HG02588 (cell line): Measurements from ENCODE around the gene GOLT1A.

ENCODE experiments used
- ATAC-seq: cut with Tn5 transposase; IDR thresholded peaks from one replicate; pipeline ENCODE4 v1.9.1; 2021; ENCODE audit warnings: mild to moderate bottlenecking, moderate library complexity; ENCODE audit not compliant: unreplicated experiment

GOLT1A gene

GRCh38 chr1:204162494-204163074, 51.2 kb downstream of the GOLT1A start:
- ATAC-seq: no peak

DNA sequence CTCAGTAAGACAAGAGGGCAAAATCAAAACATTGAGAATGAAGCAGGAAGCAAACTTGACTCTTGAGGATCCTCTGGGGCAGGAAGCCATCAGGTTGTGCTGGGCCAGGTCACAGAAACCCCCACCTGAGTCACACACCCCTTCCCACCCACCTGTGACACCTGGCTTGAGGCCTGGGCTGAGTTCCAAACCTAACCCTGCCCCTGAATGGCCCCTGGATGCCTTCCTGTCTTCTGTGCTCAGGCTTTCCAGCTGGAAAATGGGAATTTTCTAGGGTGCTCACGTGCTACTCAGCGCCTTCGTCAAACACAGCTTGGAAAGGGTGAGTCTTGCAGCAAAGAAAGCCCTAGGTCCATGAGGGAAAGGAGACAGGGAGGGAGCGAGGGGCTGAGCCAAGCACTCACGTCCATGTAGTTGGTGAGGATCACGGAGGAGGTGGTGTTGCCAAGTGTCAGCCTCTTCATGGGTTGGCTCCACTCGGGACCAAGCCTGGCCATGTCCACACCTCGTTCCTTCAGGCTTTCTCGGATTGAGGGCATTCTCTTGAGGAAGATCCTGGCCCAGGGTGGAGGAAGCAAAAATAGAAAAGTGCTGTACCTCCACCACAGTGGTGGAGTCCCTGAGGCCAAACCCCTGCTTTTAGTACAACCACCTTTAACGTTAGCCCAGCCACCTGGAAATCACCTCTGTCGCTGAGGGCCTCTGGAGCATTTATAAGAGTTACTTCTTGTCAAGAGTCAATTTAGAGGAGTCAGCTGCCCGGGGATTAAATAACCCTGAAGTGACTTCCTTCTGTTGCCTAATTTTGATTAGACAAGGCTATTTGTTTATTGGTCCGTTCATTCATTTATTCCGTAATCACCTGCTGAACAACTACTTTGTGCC, 51.9 kb downstream of the GOLT1A start:
- no peak for ATAC-seq

GRCh38 chr1:204157962-204158361, 55.8 kb downstream of the GOLT1A start:
- no peak for ATAC-seq

GRCh38 chr1:204155881-204156280, 57.9 kb downstream of the GOLT1A start:
- ATAC-seq: no peak

- ATAC-seq: no peak
Measured at GRCh38 chr1:204154568-204155255, 59.1 kb downstream of the GOLT1A start.

DNA sequence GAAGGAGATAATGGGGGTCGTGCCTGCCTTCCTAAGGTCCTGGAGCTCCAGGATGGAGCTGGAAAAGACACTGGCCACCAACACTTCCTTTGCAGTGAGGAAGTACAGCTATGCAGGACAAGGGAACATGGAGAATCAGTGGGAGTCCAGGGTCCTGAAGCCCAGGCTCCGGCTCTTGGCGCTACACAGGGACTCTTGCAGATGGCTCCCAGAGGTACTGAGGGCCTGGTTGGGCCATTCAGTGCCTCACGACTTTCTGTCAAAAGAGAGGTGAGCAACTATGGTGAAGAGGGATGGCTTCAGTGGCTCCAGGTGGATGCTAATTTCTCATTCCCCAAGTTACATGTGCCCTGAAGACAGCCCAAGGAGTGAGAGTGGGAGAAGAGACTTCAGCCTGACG, 60.1 kb downstream of the GOLT1A start:
- ATAC-seq: no peak

DNA sequence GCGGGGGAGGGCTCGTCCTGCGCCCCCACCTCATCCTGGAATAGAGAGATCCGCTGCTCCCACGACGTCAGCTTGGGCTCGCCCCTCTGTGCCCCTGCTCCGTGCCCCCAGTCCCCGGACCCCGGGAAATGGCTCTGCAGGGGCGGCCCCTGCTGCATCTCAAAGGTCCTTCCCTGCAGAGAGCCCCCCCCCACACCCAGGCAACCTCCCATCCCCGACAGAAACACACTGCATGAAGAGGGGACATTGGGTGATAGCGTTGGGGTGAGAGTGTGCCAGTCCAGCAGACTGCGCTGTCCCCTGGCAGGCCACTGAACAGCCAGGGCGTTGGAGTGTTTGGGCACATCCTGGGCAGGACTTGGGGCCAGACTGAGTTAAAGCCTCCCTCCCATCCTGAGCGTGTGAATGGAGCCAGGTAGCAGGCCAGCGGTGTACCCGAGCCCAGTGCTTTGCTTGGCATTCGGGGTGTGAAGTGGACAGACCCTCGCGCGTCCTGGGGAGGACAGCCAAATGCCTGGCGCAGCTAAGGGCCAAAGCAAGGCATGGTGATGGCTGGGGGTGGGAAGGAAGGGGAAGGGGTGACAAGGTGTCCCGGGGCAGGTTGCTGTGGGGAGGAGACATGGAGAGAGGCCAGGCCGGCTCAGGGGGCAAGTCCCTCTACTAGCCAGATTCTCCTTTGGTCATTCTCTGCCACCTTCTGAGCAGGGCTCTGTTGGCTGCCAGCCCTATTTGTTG, 61.3 kb downstream of the GOLT1A start:
- no peak for ATAC-seq

- ATAC-seq: no peak
Measured at GRCh38 chr1:204151552-204152309, 62.1 kb downstream of the GOLT1A start, which contains the start of gene ETNK2. ETNK2 (minus strand) TSS chr1:204152044; CDS start chr1:204151852, 192 bp downstream.

DNA sequence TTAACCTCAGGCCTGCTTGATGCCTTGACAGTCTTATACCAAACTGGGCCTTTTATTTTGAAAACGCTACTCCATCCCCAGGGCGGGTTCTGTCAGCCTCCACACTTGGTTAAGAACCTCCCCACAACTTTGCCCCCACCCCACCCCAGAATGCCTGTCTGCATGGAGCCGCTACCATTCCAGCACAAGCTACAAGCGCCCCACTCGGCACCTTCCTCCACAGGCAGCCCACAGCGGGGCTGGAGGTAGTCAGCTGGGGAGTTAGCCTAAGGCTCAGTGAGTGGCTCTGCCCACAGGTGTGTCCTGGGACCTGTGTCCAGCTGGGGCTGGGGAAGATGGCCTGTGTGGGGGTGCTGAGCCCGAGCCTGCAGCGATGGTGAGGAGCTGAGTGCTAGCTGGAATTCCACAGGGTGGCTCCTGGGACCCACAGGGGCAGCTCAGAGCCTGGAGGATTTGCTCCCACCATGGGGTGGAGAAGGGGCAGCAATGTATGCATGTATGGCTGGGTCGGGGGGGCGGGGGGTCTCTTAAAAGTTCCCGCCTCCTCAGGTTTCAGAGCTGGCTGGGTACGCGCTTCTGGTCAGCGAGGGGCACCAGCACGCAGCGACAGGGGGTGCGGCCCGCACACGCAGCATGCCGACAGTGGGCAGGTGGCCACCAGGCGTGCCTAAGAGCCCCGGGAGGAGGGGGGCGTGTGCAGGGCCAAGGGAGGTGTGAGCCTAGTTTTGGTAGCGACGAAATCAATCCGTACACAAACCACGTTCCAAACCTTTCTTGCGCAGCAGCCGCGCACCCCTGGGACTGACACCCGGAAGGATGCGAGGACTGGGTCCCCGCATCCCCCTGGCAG, 62.9 kb downstream of the GOLT1A start:
- ATAC-seq: no peak

DNA sequence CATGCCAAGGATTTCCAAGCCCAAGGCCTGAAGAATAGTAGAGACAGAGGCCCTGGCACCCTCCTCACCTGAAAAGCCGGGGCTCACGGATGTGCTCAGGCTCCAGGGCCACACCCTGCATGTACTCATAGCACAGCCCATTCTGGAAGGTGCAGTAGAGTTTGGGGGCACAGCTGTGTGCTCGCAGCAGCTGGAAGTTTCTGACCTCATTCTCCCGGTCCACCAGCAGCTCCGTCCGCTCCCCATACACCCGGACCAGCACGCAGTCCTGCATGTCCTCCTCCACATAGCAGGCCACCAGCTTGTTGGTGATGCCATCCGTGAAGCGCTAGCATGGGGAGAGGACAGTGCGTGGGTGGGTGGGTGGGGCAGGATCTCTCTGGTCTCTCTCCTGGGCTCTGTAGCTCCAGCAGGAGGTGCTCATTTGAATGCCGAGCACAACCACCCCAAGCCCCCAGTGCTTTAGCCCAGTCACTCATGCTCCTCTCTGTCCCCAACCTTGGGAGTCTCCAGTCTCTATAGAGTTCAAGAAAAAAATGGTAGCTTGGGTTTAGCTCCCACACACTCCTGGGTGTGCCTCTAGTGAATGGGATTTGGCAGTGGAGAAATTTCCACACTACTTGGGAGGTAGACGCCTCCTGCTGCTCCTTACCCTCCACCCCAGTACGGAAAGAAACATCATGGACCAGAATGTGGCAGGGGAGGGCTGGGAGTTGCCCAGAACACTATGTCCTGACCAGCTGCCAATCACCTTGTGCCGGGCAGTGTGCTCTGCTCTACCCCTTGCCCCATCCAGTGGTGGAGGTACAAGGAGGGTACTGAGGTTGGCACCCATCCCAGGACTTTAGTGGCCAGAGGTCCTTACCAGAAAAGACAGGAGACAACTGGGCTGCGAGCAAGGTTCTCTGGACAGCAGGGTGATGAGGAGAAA, 63.9 kb downstream of the GOLT1A start:
- ATAC-seq: no peak

DNA sequence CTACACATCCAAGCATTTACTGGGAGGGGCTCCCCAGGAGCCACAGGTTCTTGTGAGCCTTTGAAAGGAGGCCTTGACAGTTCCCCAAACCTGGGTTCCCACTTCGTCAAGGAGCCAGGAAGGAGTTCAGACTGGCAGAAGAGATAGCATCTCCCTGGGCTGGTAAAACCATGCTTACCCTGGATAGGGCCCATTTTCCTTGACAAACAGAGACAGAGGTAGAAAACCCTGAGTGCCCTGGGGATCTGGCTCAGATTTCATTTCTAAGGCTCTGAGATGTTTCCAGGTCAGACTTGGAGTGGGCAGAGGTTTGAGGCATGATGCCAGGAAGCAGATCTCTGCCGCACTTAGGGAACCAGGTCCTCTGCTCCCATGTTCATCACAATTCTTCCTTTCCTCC, 64.7 kb downstream of the GOLT1A start:
- no peak for ATAC-seq
